ENCODE data around the gene MOB4. TPM values are rescaled to one million over a fixed set of nuclear protein-coding genes. Genes with fewer than 3 reads are reported as not detected.

MOB4 gene
- total RNA-seq, 1 experiment from 2014 or later: 20.5 TPM

GRCh38 chr2:197500503-197501131, 15.2 kb upstream of the MOB4 start:
- TSS peak; percentile 64 for BruUV-seq (replicated peaks)
- H3K4me3 Mint-ChIP-seq (ENCODE audit: unreplicated experiment): peak overlapping the region; percentile 89
- H3K9me3 Mint-ChIP-seq (ENCODE audit: unreplicated experiment): no peaks in the 10 kb centered on the region
- POLR2A ChIA-PET: interaction anchor here (0.5 to 10.4 kb wide), 26 partner anchors 8 to 575 kb away, joined by 3 to 366 read pairs (median 4); partner anchors contain the start of genes COQ10B, MARS2, MOB4 and SF3B1
- H3K4me1 Mint-ChIP-seq (ENCODE audit: insufficient read depth, unreplicated experiment): peaks cover 18% of the 10 kb centered on the region
- CTCF ChIA-PET: interaction anchor here (1.1 to 3.1 kb wide), 4 partner anchors 13 to 114 kb away, joined by 3 to 9 read pairs (median 6); partner anchors contain the start of gene MOB4
- intact Hi-C loops (cut with micrococcal nuclease): loop anchor here (1.0 to 2.0 kb wide), 5 partner anchors 15 to 276 kb away; partner anchors contain the start of gene SF3B1
- H3K27me3 Mint-ChIP-seq (ENCODE audit: insufficient read depth, unreplicated experiment): no peaks in the 10 kb centered on the region
- H3K27ac Mint-ChIP-seq (ENCODE audit: low read depth, unreplicated experiment): peak overlapping the region; percentile 93
- H3K36me3 Mint-ChIP-seq (ENCODE audit: insufficient read depth, unreplicated experiment): peaks cover 85% of the 10 kb centered on the region
- DNase-seq (ENCODE audit: unreplicated experiment): peak; percentile 24
- no peak for TF ChIP-seq CTCF (IDR thresholded peaks at IDR 0.05; ENCODE audit: unreplicated experiment)

- H3K36me3 Mint-ChIP-seq (ENCODE audit: insufficient read depth, unreplicated experiment): peaks cover 69% of the 10 kb centered on the region
- ChIA-PET POLR2A (interaction anchor here (0.6 to 10.4 kb wide), 11 partner anchors 10 to 204 kb away, joined by 3 to 366 read pairs (median 27); partner anchors contain the start of genes COQ10B, MARS2, MOB4 and SF3B1), CTCF (interaction anchor here (2.1 to 3.1 kb wide), 2 partner anchors 11 to 13 kb away, joined by 7 to 9 read pairs; partner anchors contain the start of gene MOB4)
- H3K4me1 Mint-ChIP-seq (ENCODE audit: insufficient read depth, unreplicated experiment): peaks cover 16% of the 10 kb centered on the region
- peak overlapping the region; percentile 89 for H3K4me3 Mint-ChIP-seq (ENCODE audit: unreplicated experiment)
- intact Hi-C loops (cut with micrococcal nuclease): no loop called here
- TF ChIP-seq CTCF (IDR thresholded peaks at IDR 0.05; ENCODE audit: unreplicated experiment): no peak
- DNase-seq (ENCODE audit: unreplicated experiment): peak; percentile 51
- peak overlapping the region; percentile 93 for H3K27ac Mint-ChIP-seq (ENCODE audit: low read depth, unreplicated experiment)
- no peaks in the 10 kb centered on the region for H3K9me3 Mint-ChIP-seq (ENCODE audit: unreplicated experiment)
- H3K27me3 Mint-ChIP-seq (ENCODE audit: insufficient read depth, unreplicated experiment): no peaks in the 10 kb centered on the region
- no TSS peak for BruUV-seq (replicated peaks)
Measured at GRCh38 chr2:197502201-197502600, 13.7 kb upstream of the MOB4 start.

GRCh38 chr2:197502685-197503084, 13.2 kb upstream of the MOB4 start:
- H3K4me3 Mint-ChIP-seq (ENCODE audit: unreplicated experiment): peak overlapping the region; percentile 89
- no peak for DNase-seq (ENCODE audit: unreplicated experiment)
- H3K27me3 Mint-ChIP-seq (ENCODE audit: insufficient read depth, unreplicated experiment): no peaks in the 10 kb centered on the region
- intact Hi-C loops (cut with micrococcal nuclease): no loop called here
- H3K9me3 Mint-ChIP-seq (ENCODE audit: unreplicated experiment): no peaks in the 10 kb centered on the region
- BruUV-seq (replicated peaks): no TSS peak
- ChIA-PET CTCF (interaction anchor here (2.1 to 3.1 kb wide), 2 partner anchors 11 to 13 kb away, joined by 7 to 9 read pairs; partner anchors contain the start of gene MOB4), POLR2A (interaction anchor here (1.2 to 10.4 kb wide), 9 partner anchors 10 to 203 kb away, joined by 3 to 366 read pairs (median 42); partner anchors contain the start of genes COQ10B, MARS2, MOB4 and SF3B1)
- peaks cover 11% of the 10 kb centered on the region for H3K4me1 Mint-ChIP-seq (ENCODE audit: insufficient read depth, unreplicated experiment)
- peaks cover 64% of the 10 kb centered on the region for H3K36me3 Mint-ChIP-seq (ENCODE audit: insufficient read depth, unreplicated experiment)
- peak overlapping the region; percentile 93 for H3K27ac Mint-ChIP-seq (ENCODE audit: low read depth, unreplicated experiment)
- no peak for TF ChIP-seq CTCF (IDR thresholded peaks at IDR 0.05; ENCODE audit: unreplicated experiment)

GRCh38 chr2:197504000-197504399, 11.9 kb upstream of the MOB4 start:
- H3K36me3 Mint-ChIP-seq (ENCODE audit: insufficient read depth, unreplicated experiment): peaks cover 51% of the 10 kb centered on the region

More at GRCh38 chr2:197504000-197504399, 11.9 kb upstream of the MOB4 start:
- peaks cover 7% of the 10 kb centered on the region for H3K4me1 Mint-ChIP-seq (ENCODE audit: insufficient read depth, unreplicated experiment)
- no peak for TF ChIP-seq CTCF (IDR thresholded peaks at IDR 0.05; ENCODE audit: unreplicated experiment)
- ChIA-PET CTCF (interaction anchor here (1.1 to 1.9 kb wide), 3 partner anchors 9 to 110 kb away, joined by 4 to 5 read pairs (median 4); no protein-coding TSS in a partner anchor), POLR2A (interaction anchor here (1.3 to 10.4 kb wide), 2 partner anchors 11 to 69 kb away, joined by 6 to 366 read pairs; partner anchors contain the start of genes MOB4 and SF3B1)
- no peak for DNase-seq (ENCODE audit: unreplicated experiment)
- no TSS peak for BruUV-seq (replicated peaks)
- H3K4me3 Mint-ChIP-seq (ENCODE audit: unreplicated experiment): no peak overlapping the region
- no peaks in the 10 kb centered on the region for H3K27me3 Mint-ChIP-seq (ENCODE audit: insufficient read depth, unreplicated experiment)
- H3K27ac Mint-ChIP-seq (ENCODE audit: low read depth, unreplicated experiment): no peak overlapping the region
- intact Hi-C loops (cut with micrococcal nuclease): no loop called here
- H3K9me3 Mint-ChIP-seq (ENCODE audit: unreplicated experiment): no peaks in the 10 kb centered on the region

Data from MCF 10A (cell line).